Stomach (tissue), 4 donors: ENCODE measurements around the gene DIPK1B.

ENCODE experiments used
- CTCF ChIP-seq, 7 experiments: fragments of 450-650 bp in 4 of 7; fragments of 200-600 bp in 3 of 7; sonication (generic) in 3 of 7; IDR thresholded peaks; one replicate each; pipeline ENCODE4 v1.5.1; 2016 to 2019; ENCODE audit warnings: antibody characterized with exemption in 7 of 7, control low read depth in 2 of 7, mild to moderate bottlenecking in 1 of 7
- EP300 ChIP-seq: sonication (generic); formaldehyde crosslinking; IDR thresholded peaks from one replicate; pipeline ENCODE4 v1.6.1; 2017; ENCODE audit warnings: antibody characterized with exemption
- POLR2A ChIP-seq, 4 donors: fragments of 450-650 bp; IDR thresholded peaks; one replicate each; pipeline ENCODE4 v1.6.1; 2016; ENCODE audit warnings: antibody characterized with exemption in 4 of 4, control low read depth in 2 of 4, mild to moderate bottlenecking in 1 of 4, moderate library complexity in 1 of 4
- POLR2AphosphoS5 ChIP-seq, 3 donors: sonication (generic); formaldehyde crosslinking; IDR thresholded peaks; one replicate each; pipeline ENCODE4 v1.6.1; 2016; ENCODE audit warnings: antibody characterized with exemption in 3 of 3

GRCh38 chr9:136728548-136729123 is 16.3 kb downstream of the DIPK1B start:
- TF ChIP-seq POLR2AphosphoS5 (IDR thresholded peaks at IDR 0.05) (no peak), CTCF (IDR thresholded peaks at IDR 0.05) (no peak), POLR2A (IDR thresholded peaks at IDR 0.05) (no peak), EP300 (no peak)
